Measurements from ENCODE around the gene ARFGEF2. TPM values are rescaled to one million over a fixed set of nuclear protein-coding genes. Genes with fewer than 3 reads are reported as not detected.

The ARFGEF2 gene
- total RNA-seq, 6 donors from 2014 or later: 22.4 to 94.3 (median 32.2) TPM

DNA sequence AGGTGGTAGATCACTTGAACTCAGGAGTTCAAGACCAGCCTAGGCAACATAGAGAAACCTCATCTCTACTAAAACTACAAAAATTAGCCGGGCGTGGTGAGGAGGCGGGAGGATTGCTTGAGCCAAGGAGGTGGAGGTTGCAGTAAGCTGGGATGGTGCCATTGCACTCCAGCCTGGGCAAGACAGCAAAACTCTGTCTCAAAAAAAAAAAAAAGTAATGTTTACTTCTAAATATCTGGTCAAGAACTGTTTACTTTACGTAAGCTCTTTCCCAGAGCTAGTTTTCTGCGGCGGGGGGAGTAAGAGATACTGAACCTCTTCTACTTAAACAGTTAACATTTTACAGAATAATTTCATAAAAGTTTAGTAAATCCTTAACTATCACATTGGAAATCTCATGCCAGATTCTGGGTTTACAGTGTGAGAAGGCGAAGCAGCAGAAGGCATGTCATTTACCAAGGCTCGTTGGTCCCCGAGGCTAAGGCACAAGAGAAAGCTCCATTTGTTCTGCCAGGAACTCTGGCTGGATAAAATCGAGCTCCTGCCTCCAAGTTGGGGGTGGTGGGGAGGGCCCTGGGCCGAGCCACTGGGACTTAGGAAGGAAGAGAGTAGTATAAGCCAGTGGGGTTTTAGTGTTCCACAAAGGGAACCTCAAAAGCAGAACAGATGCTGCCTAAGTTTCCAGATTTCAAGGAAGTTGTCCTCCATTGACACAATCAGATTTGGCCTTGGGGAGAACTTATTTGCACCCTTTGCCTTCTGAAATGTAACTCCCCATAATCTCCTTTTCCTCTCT lies 41.7 kb downstream of the ARFGEF2 start:
- H3K27me3 ChIP-seq: no peaks in the 10 kb centered on the region
- DNase-seq (no peak), ATAC-seq (ENCODE audit: low FRiP score in 2 of 2) (peak in 1 of 2 donors; percentile 40)
- no peak overlapping the region for H3K4me3 ChIP-seq
- no peaks in the 10 kb centered on the region for H3K4me1 ChIP-seq
- TF ChIP-seq, protein P1, sequence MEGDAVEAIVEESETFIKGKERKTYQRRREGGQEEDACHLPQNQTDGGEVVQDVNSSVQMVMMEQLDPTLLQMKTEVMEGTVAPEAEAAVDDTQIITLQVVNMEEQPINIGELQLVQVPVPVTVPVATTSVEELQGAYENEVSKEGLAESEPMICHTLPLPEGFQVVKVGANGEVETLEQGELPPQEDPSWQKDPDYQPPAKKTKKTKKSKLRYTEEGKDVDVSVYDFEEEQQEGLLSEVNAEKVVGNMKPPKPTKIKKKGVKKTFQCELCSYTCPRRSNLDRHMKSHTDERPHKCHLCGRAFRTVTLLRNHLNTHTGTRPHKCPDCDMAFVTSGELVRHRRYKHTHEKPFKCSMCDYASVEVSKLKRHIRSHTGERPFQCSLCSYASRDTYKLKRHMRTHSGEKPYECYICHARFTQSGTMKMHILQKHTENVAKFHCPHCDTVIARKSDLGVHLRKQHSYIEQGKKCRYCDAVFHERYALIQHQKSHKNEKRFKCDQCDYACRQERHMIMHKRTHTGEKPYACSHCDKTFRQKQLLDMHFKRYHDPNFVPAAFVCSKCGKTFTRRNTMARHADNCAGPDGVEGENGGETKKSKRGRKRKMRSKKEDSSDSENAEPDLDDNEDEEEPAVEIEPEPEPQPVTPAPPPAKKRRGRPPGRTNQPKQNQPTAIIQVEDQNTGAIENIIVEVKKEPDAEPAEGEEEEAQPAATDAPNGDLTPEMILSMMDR (IDR thresholded peaks at IDR 0.05): no peak
- TF ChIP-seq EP300 (IDR thresholded peaks at IDR 0.05) (no peak), POLR2AphosphoS5 (IDR thresholded peaks at IDR 0.05) (no peak), POLR2A (IDR thresholded peaks at IDR 0.05) (no peak)
- no peaks in the 10 kb centered on the region for H3K9me3 ChIP-seq
- H3K27ac ChIP-seq: peak overlapping the region in 1 of 4 donors; percentile 21
- peaks cover 6 to 54% (median 16%) of the 10 kb centered on the region in 4 donors for H3K36me3 ChIP-seq
- 85 to 87% methylated on average over 11 of the region's 11 CpGs for WGBS, 2 donors

GRCh38 chr20:48965189-48965910 lies 43.8 kb downstream of the ARFGEF2 start:
- DNase-seq (no peak), ATAC-seq (ENCODE audit: low FRiP score in 2 of 2) (no peak)
- TF ChIP-seq POLR2AphosphoS5 (IDR thresholded peaks at IDR 0.05): no peak
- no peak for TF ChIP-seq EP300 (IDR thresholded peaks at IDR 0.05)
- no peak for TF ChIP-seq POLR2A (IDR thresholded peaks at IDR 0.05)
- TF ChIP-seq, protein P1 (IDR thresholded peaks at IDR 0.05): no peak
- H3K4me3 ChIP-seq: no peak overlapping the region
- H3K4me1 ChIP-seq: no peaks in the 10 kb centered on the region
- peak overlapping the region in 1 of 4 donors; percentile 11 for H3K27ac ChIP-seq
- peaks cover 18 to 59% (median 30%) of the 10 kb centered on the region in 4 donors for H3K36me3 ChIP-seq
- H3K9me3 ChIP-seq: no peaks in the 10 kb centered on the region
- H3K27me3 ChIP-seq: no peaks in the 10 kb centered on the region
- WGBS, 2 donors: 82 to 85% methylated on average over 3 of the region's 3 CpGs

- peaks cover 18 to 83% (median 46%) of the 10 kb centered on the region in 4 donors for H3K36me3 ChIP-seq
- no peak for DNase-seq
- H3K4me3 ChIP-seq: no peak overlapping the region
- 92 to 98% methylated on average over 10 of the region's 10 CpGs for WGBS, 2 donors
- no peak for TF ChIP-seq POLR2A (IDR thresholded peaks at IDR 0.05)
- TF ChIP-seq, protein P1 (IDR thresholded peaks at IDR 0.05): no peak
- no peaks in the 10 kb centered on the region for H3K9me3 ChIP-seq
- H3K27me3 ChIP-seq: no peaks in the 10 kb centered on the region
- H3K4me1 ChIP-seq: peaks cover 0 to 1% (median 0%) of the 10 kb centered on the region in 4 donors
- ATAC-seq (ENCODE audit: low FRiP score in 2 of 2): no peak
- H3K27ac ChIP-seq: no peak overlapping the region
These were observed 49.3 kb downstream of the ARFGEF2 start for GRCh38 chr20:48970681-48971365.

DNA sequence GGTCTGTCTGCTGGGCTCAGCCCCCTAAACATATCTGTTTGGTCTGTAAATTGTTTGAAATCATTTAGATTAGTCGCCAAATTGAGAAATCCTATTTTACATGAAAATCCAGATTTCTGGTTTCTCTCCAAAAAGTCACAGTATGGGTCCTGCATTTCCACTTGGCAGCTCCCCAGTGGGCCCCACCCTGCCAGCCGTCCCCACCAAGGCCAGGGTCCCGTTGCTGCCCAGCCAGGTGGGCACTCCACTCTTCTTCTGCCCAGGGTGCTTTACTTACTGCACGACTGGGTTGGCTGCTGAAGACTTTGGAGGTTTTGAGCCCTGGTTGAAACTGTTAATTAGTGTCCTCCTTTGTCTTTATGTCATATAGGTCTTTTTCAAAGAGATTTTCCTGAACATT lies 50.4 kb downstream of the ARFGEF2 start:
- Histone ChIP-seq H3K36me3 (peaks cover 10 to 83% (median 46%) of the 10 kb centered on the region in 4 donors), H3K4me1 (peaks cover 0 to 7% (median 0%) of the 10 kb centered on the region in 4 donors), H3K27me3 (no peaks in the 10 kb centered on the region), H3K27ac (no peak overlapping the region), H3K4me3 (no peak overlapping the region), H3K9me3 (no peaks in the 10 kb centered on the region)
- TF ChIP-seq, protein P1 (IDR thresholded peaks at IDR 0.05): no peak
- no peak for TF ChIP-seq POLR2AphosphoS5 (IDR thresholded peaks at IDR 0.05)
- ATAC-seq (ENCODE audit: low FRiP score in 2 of 2) (no peak), DNase-seq (peak in 1 of 2 donors; percentile 52)
- 61 to 91% methylated on average over 4 of the region's 4 CpGs for WGBS, 2 donors
